Stomach (tissue), 9 donors: ENCODE results near the gene H19. TPM values are rescaled to one million over a fixed set of nuclear protein-coding genes. Genes with fewer than 3 reads are reported as not detected.
A peak's percentile ranks its signal among the peaks of the same experiment; 100 is the strongest.

Source experiments
- DNase-seq, 2 donors: peaks; one replicate each; pipeline versions ENCODE4 v3.0.0 to v3.0.0-alpha.2; 2013 to 2019
- H3K27ac ChIP-seq, 5 donors: fragments of 200-600 bp in 4 of 5; sonication (generic) in 4 of 5; one replicate each; pipeline ENCODE4 v1.5.1; 2013 to 2019; ENCODE audit warnings: mild to moderate bottlenecking in 1 of 5, moderate library complexity in 1 of 5
- H3K27me3 ChIP-seq, 3 donors: fragments of 200-600 bp; sonication (generic); one replicate each; pipeline ENCODE4 v1.5.1; 2017 to 2019; ENCODE audit warnings: mixed run types in 1 of 3
- H3K36me3 ChIP-seq, 4 donors: fragments of 200-600 bp; sonication (generic); 1 replicate in 3 of 4; 2 replicates in 1 of 4; pipeline ENCODE4 v1.5.1; 2016 to 2019
- H3K4me1 ChIP-seq, 4 donors: fragments of 200-600 bp; sonication (generic); one replicate each; pipeline ENCODE4 v1.5.1; 2016 to 2019
- H3K4me3 ChIP-seq, 4 donors: fragments of 200-600 bp; sonication (generic) in 3 of 4; one replicate each; pipeline ENCODE4 v1.5.1; 2016 to 2019; ENCODE audit warnings: mild to moderate bottlenecking in 1 of 4
- H3K9me3 ChIP-seq, 4 donors: fragments of 200-600 bp; sonication (generic); one replicate each; pipeline ENCODE4 v1.5.1; 2016 to 2019
- CTCF ChIP-seq, 7 experiments: fragments of 450-650 bp in 4 of 7; fragments of 200-600 bp in 3 of 7; sonication (generic) in 3 of 7; IDR thresholded peaks; one replicate each; pipeline ENCODE4 v1.5.1; 2016 to 2019; ENCODE audit warnings: antibody characterized with exemption in 7 of 7, control low read depth in 2 of 7, mild to moderate bottlenecking in 1 of 7
- EP300 ChIP-seq: sonication (generic); formaldehyde crosslinking; IDR thresholded peaks from one replicate; pipeline ENCODE4 v1.6.1; 2017; ENCODE audit warnings: antibody characterized with exemption
- POLR2A ChIP-seq, 4 donors: fragments of 450-650 bp; IDR thresholded peaks; one replicate each; pipeline ENCODE4 v1.6.1; 2016; ENCODE audit warnings: antibody characterized with exemption in 4 of 4, control low read depth in 2 of 4, mild to moderate bottlenecking in 1 of 4, moderate library complexity in 1 of 4
- POLR2AphosphoS5 ChIP-seq, 3 donors: sonication (generic); formaldehyde crosslinking; IDR thresholded peaks; one replicate each; pipeline ENCODE4 v1.6.1; 2016; ENCODE audit warnings: antibody characterized with exemption in 3 of 3
- WGBS, 5 donors: extraction: QIAGEN DNeasy Blood & Tissue Kit in 3 of 5; methylation state at CpG; one replicate each; pipeline versions ENCODE4 v1.1.5 to v1.1.7; 2013 to 2018; 5-methylcytosine and 5-hydroxymethylcytosine counted together
- intact Hi-C: fragments of 100-400 bp; cut with DNase I; formaldehyde crosslinking; loops from one replicate; pipeline ENCODE4 v1.15.1; 2023; ENCODE audit warnings: low total_unique reads
- polyA plus RNA-seq, 3 donors: library from polyadenylated mRNA; stranded (reverse); fragments of 200-250 nt; gene quantifications; one replicate each; pipeline ENCODE4 v1.2.3, GENCODE V29; 2013
- total RNA-seq, 5 donors: library from RNA; depleted of rRNA; stranded (reverse); fragments of >200 nt; gene quantifications; one replicate each; pipeline versions ENCODE4 v1.1.0 to v1.2.3, GENCODE V29; 2014 to 2016
- donor health status: healthy with polysubstance abuse.
- donor health status: Bipolar disorder and iron deficiency.
- donor health status: healthy.

H19 gene
- total and polyA plus RNA-seq, 8 donors, result 33.3 to 2,215 (median 54.5) TPM

- H3K36me3 ChIP-seq, result no peaks in the 10 kb centered on the region
- WGBS, 5 donors, result 70 to 90% (median 87%) methylated on average over 2 to 7 of the region's 26 CpGs; no CpG with 5 or more reads in 2 of the 5 donors
- TF ChIP-seq CTCF (IDR thresholded peaks at IDR 0.05), result no peak
- no peak for TF ChIP-seq POLR2AphosphoS5 (IDR thresholded peaks at IDR 0.05)
- TF ChIP-seq EP300, result no peak
- no peak for TF ChIP-seq POLR2A (IDR thresholded peaks at IDR 0.05)
- intact Hi-C loops, result no loop called here
- no peak overlapping the region for H3K4me3 ChIP-seq
- H3K9me3 ChIP-seq, result no peaks in the 10 kb centered on the region
- H3K27ac ChIP-seq, result no peak overlapping the region
- DNase-seq, result no peak
- no peaks in the 10 kb centered on the region for H3K4me1 ChIP-seq
- no peaks in the 10 kb centered on the region for H3K27me3 ChIP-seq
Observed at GRCh38 chr11:1978720-1979473, 18.7 kb downstream of the H19 start.

GRCh38 chr11:1975185-1975584 lies 22.5 kb downstream of the H19 start:
- no peaks in the 10 kb centered on the region for H3K27me3 ChIP-seq
- no peak overlapping the region for H3K27ac ChIP-seq
- TF ChIP-seq EP300 (no peak), CTCF (IDR thresholded peaks at IDR 0.05) (no peak), POLR2A (IDR thresholded peaks at IDR 0.05) (no peak), POLR2AphosphoS5 (IDR thresholded peaks at IDR 0.05) (no peak)
- H3K4me3 ChIP-seq, result no peak overlapping the region
- no CpG with 5 or more reads among the region's 13 CpGs for WGBS, 5 donors
- no peaks in the 10 kb centered on the region for H3K36me3 ChIP-seq
- H3K4me1 ChIP-seq, result no peaks in the 10 kb centered on the region
- intact Hi-C loops, result no loop called here
- DNase-seq, result no peak
- H3K9me3 ChIP-seq, result no peaks in the 10 kb centered on the region

GRCh38 chr11:1970956-1971355 lies 26.7 kb downstream of the H19 start:
- intact Hi-C loops, result no loop called here
- whole genome bisulfite sequencing, 5 donors, result 71 to 100% (median 78%) methylated on average over 3 to 13 of the region's 15 CpGs
- Histone ChIP-seq H3K4me3 (no peak overlapping the region), H3K36me3 (no peaks in the 10 kb centered on the region), H3K4me1 (no peaks in the 10 kb centered on the region), H3K27me3 (no peaks in the 10 kb centered on the region), H3K27ac (no peak overlapping the region), H3K9me3 (no peaks in the 10 kb centered on the region)
- TF ChIP-seq EP300 (no peak), CTCF (IDR thresholded peaks at IDR 0.05) (no peak), POLR2AphosphoS5 (IDR thresholded peaks at IDR 0.05) (no peak), POLR2A (IDR thresholded peaks at IDR 0.05) (no peak)
- peak in 1 of 2 donors; percentile 0 for DNase-seq

- intact Hi-C loops, result no loop called here
Observed at GRCh38 chr11:1969776-1970175, 27.9 kb downstream of the H19 start.

More at GRCh38 chr11:1969776-1970175, 27.9 kb downstream of the H19 start:
- Histone ChIP-seq H3K9me3 (no peaks in the 10 kb centered on the region), H3K36me3 (no peaks in the 10 kb centered on the region), H3K4me3 (no peak overlapping the region), H3K27ac (no peak overlapping the region), H3K4me1 (no peaks in the 10 kb centered on the region), H3K27me3 (no peaks in the 10 kb centered on the region)
- no peak for DNase-seq
- WGBS, 5 donors, result no CpG with 5 or more reads among the region's 23 CpGs
- TF ChIP-seq EP300 (no peak), CTCF (IDR thresholded peaks at IDR 0.05) (no peak), POLR2AphosphoS5 (IDR thresholded peaks at IDR 0.05) (no peak), POLR2A (IDR thresholded peaks at IDR 0.05) (no peak)
